HL-60 (cell line): ENCODE results near the gene NR1H4.
"Not testable (repeated sequence)": the region's sequence is repeated elsewhere in the genome, so short reads cannot be mapped to it uniquely, and the experiment has no call there.

Experiments
- CTCF ChIP-seq: IDR thresholded peaks from one replicate; pipeline ENCODE4 v1.5.1; 2011; ENCODE audit warnings: low read length, control low read depth, inconsistent platforms; ENCODE audit not compliant: insufficient read depth
- GABPA ChIP-seq: IDR thresholded peaks from 2 replicates; pipeline ENCODE4 v1.6.1; 2012; ENCODE audit warnings: low read depth
- POLR2AphosphoS5 ChIP-seq: IDR thresholded peaks from 2 replicates; pipeline ENCODE4 v1.6.1; 2012; ENCODE audit warnings: low read depth
- REST ChIP-seq: IDR thresholded peaks from 2 replicates; pipeline ENCODE4 v1.6.1; 2012; ENCODE audit warnings: low read depth; ENCODE audit not compliant: insufficient replicate concordance
- SPI1 ChIP-seq: IDR thresholded peaks from 2 replicates; pipeline ENCODE4 v1.6.1; 2012; ENCODE audit warnings: low read depth, mild to moderate bottlenecking, borderline replicate concordance

- TF ChIP-seq CTCF, REST, POLR2AphosphoS5, GABPA, SPI1: not testable (repeated sequence)
Observed at GRCh38 chr12:100602997-100603396, 129.3 kb downstream of the NR1H4 start.
